Coronary artery (tissue), 2 donors: ENCODE measurements around the gene PLB1.

Source experiments
- DNase-seq: peaks from one replicate; pipeline ENCODE4 v3.0.0-alpha.2; 2017; ENCODE audit warnings: low spot score
- H3K27ac ChIP-seq, 2 donors: fragments of 200-600 bp; sonication (generic); one replicate each; pipeline ENCODE4 v1.5.1; 2016 to 2019
- H3K4me3 ChIP-seq: fragments of 200-600 bp; sonication (generic); 2 replicates; pipeline ENCODE4 v1.5.1; 2016; ENCODE audit warnings: mild to moderate bottlenecking, moderate library complexity
- TF ChIP-seq, protein P1 (sequence below): fragments of 200-600 bp; sonication (generic); IDR thresholded peaks from one replicate; pipeline ENCODE4 v1.5.1; 2019; ENCODE audit warnings: antibody characterized with exemption

PLB1 gene

DNA sequence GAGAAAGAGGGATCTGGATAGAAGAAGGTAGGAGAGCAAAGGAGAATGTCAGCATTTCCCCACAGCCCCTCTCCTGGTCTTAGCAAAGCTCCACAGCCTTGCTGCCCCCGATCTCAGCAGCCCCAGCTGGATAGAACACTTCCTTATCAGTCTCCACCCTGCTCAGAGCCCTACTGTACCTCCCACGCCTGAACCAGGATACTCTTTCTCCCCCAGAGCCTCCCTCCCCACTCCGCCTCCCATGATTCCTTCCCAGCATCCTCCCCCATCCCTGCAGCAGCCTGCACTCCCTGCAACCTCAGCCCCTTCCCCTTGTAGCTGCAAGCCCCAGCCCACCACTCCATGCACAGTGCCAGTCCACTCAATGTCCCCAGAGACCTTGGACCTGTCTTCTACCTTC is 25.8 kb downstream of the PLB1 start:
- DNase-seq: no peak
- TF ChIP-seq, protein P1, sequence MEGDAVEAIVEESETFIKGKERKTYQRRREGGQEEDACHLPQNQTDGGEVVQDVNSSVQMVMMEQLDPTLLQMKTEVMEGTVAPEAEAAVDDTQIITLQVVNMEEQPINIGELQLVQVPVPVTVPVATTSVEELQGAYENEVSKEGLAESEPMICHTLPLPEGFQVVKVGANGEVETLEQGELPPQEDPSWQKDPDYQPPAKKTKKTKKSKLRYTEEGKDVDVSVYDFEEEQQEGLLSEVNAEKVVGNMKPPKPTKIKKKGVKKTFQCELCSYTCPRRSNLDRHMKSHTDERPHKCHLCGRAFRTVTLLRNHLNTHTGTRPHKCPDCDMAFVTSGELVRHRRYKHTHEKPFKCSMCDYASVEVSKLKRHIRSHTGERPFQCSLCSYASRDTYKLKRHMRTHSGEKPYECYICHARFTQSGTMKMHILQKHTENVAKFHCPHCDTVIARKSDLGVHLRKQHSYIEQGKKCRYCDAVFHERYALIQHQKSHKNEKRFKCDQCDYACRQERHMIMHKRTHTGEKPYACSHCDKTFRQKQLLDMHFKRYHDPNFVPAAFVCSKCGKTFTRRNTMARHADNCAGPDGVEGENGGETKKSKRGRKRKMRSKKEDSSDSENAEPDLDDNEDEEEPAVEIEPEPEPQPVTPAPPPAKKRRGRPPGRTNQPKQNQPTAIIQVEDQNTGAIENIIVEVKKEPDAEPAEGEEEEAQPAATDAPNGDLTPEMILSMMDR: no peak

DNA sequence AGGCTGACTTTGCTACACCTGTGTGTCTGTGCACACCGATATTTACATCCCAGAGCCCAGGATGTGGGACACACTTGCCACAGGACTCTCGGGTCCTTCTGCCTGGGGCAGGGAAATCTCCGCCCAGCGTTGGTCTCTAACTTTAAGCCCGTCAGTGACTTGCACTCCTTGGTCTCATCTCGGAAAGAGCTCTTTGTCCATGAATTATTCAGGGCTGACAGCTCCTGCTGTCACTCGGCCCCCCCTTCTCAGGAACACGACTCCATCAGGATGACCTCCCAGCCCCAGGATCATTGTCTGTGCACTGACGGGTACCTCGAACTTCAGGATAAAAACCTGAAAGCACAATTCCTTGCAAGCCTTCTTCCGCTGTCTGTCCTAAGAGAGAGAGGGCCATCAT is 26.6 kb downstream of the PLB1 start:
- TF ChIP-seq, protein P1: no peak
- Histone ChIP-seq H3K4me3 (no peak overlapping the region), H3K27ac (no peak overlapping the region)
- DNase-seq: no peak

More for the DNA sequence above, 25.8 kb downstream of the PLB1 start:
- Histone ChIP-seq H3K4me3 (no peak overlapping the region), H3K27ac (no peak overlapping the region)

DNA sequence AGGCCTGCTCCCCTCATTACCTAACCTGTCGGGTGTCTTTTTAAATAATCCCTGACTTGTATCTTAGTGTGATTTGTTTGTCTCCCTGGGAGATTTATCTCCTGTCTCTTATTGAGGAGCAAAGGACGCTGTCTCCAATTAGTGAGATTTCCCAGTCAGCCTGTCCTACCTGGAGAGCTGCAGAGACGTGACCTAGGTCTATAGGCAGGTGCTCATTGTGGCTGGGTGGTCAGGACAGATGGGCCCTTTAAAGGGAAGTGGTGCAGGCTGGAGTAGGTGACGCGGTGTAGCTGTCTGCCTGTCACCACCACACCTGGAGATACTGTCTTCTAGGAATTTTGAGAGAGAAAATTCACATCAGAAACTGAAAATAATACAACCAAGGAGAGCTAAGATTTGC is 28.0 kb downstream of the PLB1 start:
- TF ChIP-seq, protein P1: no peak
- no peak for DNase-seq
- no peak overlapping the region for H3K4me3 ChIP-seq
- no peak overlapping the region for H3K27ac ChIP-seq

DNA sequence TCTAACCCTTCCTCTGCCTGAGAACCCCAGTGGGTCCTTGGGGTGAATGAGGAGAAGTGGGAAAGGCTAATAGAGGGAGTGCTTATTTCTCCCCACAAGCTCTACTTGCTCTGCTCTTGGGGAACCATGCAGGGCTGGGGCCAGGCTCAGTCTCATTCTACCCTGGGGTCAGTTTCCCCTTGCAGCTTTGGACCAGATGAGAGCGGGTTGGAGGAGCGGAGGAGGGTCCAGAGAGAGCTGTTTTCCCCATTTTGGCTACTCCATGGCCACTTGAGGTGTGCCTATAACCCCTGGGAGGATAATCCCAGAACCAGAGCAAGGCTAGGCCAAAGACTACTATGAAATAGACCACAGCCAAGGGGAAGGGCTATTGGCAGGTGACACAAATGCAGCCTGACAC is 29.6 kb downstream of the PLB1 start:
- no peak for DNase-seq
- no peak overlapping the region for H3K4me3 ChIP-seq
- H3K27ac ChIP-seq: no peak overlapping the region

DNA sequence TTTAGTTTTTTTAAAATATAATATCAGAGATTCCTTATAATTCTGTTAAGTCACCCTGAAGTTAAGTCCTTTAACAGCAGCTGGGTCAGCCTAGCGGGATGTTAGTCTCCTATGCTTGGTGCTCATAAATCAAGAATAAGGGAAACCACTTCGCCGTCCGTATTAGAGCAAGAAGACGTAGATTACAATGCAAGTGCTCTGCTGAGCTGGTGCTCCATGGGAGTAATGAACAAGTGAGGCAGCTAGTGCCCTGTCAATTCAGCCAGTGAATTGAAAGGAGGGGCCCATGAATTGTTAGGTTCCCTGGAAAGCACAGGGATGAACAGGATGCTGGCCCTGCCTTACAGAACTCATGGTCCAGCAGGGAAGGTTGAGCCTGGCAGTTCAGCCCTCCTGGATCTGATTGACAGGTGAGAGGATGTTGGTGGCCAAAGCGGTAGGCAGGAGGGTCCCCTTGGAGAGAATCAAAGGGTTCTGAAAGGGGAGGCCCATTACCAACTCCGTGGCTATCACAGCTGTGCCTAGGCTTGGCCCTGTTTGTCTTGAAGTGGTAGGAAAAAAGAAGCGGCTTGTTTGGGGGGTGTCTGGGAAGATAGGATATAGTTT is 30.8 kb downstream of the PLB1 start:
- no peak for DNase-seq
- Histone ChIP-seq H3K4me3 (no peak overlapping the region), H3K27ac (no peak overlapping the region)
- TF ChIP-seq, protein P1: no peak

More for the DNA sequence above, 29.6 kb downstream of the PLB1 start:
- TF ChIP-seq, protein P1: no peak

DNA sequence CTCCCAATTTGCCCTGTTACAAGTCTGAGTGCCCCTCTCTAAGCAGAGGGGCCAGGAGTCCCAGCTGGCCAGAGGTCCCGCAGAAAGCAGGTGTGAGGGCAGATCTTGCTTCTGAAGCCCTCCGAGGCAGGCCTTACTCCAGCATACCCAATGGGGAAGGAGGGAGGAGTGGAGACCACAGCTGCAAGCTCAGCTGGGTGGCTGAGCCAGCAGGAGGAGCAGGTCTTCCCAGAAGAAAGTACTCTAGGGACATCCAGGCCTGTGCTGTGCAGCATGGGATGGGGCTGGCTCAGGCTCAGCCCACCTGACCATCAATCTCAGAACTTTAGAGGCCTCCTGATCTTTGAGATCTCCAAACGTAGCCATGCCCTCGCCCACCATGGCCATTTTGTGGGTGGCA is 31.3 kb downstream of the PLB1 start:
- Histone ChIP-seq H3K27ac (no peak overlapping the region), H3K4me3 (no peak overlapping the region)
- TF ChIP-seq, protein P1: no peak
- no peak for DNase-seq

DNA sequence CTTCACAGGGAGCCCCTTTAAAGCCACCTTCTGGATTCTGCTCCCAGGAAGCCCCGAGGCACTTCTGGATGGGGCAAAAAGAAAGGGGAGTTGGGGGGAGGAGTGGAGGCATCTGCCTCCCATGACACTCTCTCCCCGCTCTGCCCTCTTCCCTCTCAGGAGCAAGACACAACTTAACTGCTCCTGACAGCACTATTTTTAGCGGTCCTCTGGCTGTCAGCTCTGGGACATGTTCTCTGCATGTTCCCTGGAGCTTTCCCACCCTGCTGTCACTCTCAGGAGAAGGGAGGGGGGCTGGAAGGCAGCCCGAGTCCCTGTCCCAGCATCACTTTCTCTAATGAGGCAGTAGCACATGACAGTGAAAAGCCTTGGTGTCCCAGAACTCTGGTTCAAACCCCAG is 32.3 kb downstream of the PLB1 start:
- TF ChIP-seq, protein P1: no peak
- DNase-seq: no peak
- no peak overlapping the region for H3K27ac ChIP-seq
- no peak overlapping the region for H3K4me3 ChIP-seq
